Activated CD4-positive, alpha-beta T cell treated with anti-CD3 and anti-CD28 coated beads, Interleukin-2, amount 10 ng/mL, durations not matched to agents 24 days and 14 days (primary cell): ENCODE results near the gene ANXA4. TPM values are rescaled to one million over a fixed set of nuclear protein-coding genes. Genes with fewer than 3 reads are reported as not detected.
A peak's percentile ranks its signal among the peaks of the same experiment; 100 is the strongest.
"Not testable (repeated sequence)": the region's sequence is repeated elsewhere in the genome, so short reads cannot be mapped to it uniquely, and the experiment has no call there.

Experiments
- DNase-seq: peaks from one replicate; pipeline ENCODE4 v3.0.0; 2022
- H3K27ac Mint-ChIP-seq: one replicate; pipeline ENCODE4 v1.8.0; 2022; ENCODE audit warnings: mild to moderate bottlenecking, mixed read lengths
- H3K27me3 Mint-ChIP-seq: one replicate; pipeline ENCODE4 v1.8.0; 2022; ENCODE audit warnings: mixed read lengths
- H3K36me3 Mint-ChIP-seq: one replicate; pipeline ENCODE4 v1.8.0; 2022; ENCODE audit warnings: low read depth, mild to moderate bottlenecking, mixed read lengths
- H3K4me1 Mint-ChIP-seq: one replicate; pipeline ENCODE4 v1.8.0; 2021; ENCODE audit warnings: mixed read lengths
- H3K4me3 Mint-ChIP-seq: one replicate; pipeline ENCODE4 v1.8.0; 2022; ENCODE audit warnings: mild to moderate bottlenecking, moderate library complexity, mixed read lengths
- H3K9me3 Mint-ChIP-seq: one replicate; pipeline ENCODE4 v1.8.0; 2021; ENCODE audit warnings: mixed read lengths
- intact Hi-C: fragments of 100-400 bp; cut with micrococcal nuclease; formaldehyde crosslinking; loops from one replicate; pipeline ENCODE4 v1.15.1; 2023
- total RNA-seq: library from RNA; stranded (reverse); gene quantifications from 2 replicates; pipeline ENCODE4 v1.2.3, GENCODE V29; 2022

ANXA4 gene
- total RNA-seq, 1 donor from 2014 or later = 47.4 TPM

DNA sequence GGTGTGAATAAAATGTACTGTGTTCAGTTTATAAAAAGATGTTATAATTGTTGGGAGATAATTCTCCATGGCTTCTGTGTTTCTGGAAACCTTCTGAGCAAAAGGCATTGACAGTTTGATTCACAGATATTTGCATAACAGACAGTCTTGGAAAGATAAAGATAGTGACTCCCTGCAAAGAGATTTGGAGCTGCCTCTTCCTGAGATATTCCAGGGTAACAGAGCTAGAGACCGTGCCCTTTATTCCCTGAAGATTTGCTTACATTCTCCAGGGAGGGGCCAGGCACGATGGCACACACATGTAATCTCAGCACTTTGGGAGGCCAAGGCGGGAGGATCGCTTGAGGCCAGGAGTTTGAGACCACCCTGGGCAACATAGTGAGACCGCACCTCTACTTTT, 12.2 kb upstream of the ANXA4 start:
- Mint-ChIP-seq H3K4me1 (peaks cover 4% of the 10 kb centered on the region), H3K9me3 (no peaks in the 10 kb centered on the region), H3K4me3 (no peak overlapping the region), H3K36me3 (no peaks in the 10 kb centered on the region), H3K27me3 (no peaks in the 10 kb centered on the region), H3K27ac (no peak overlapping the region)
- DNase-seq = no peak
- intact Hi-C loops = loop anchor here (10.0 kb wide), 1 partner anchor 165 kb away; the partner anchor contains the start of gene SNRNP27

DNA sequence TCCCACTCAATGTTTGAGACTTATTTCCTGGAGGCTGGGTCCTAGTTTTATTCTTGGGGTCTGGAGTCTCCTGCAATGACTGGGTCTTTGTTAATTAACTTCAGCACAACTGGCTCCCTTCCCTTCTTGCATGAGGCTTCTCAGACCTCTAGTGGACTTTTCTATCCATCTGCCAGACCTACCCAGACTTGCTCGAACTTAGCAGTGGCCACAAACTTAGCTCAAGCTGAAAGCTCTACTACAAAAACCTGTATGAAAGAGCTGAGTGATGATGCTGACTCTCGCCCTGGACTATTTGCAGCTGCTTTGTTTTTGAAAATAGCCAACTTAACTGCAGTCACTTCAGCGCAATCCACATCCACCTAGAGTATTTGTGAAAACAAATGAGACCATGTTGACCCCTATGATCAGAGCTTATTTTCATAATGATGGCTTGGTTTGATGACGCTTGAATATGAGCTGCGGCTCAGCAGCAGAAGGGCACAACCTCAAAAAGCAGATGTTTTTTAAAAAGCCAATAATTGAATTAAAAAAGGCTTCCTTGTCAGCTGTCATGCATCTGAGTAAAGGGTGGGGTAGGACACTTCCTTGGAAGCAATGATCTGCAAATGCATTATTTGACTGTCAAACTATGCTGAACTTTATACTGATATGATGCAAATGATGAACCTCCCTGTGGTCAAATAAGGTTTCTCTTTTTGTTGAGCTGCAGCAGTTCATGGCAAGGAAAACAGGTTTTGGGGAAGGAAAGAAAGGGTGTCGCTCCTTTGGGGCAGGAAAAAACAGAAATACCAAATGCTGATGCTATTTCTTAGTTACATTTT, 10.6 kb upstream of the ANXA4 start:
- Mint-ChIP-seq H3K4me1 (peaks cover 1% of the 10 kb centered on the region), H3K9me3 (no peaks in the 10 kb centered on the region), H3K4me3 (no peak overlapping the region), H3K27me3 (no peaks in the 10 kb centered on the region), H3K36me3 (no peaks in the 10 kb centered on the region), H3K27ac (no peak overlapping the region)
- intact Hi-C loops = no loop called here
- DNase-seq = no peak

DNA sequence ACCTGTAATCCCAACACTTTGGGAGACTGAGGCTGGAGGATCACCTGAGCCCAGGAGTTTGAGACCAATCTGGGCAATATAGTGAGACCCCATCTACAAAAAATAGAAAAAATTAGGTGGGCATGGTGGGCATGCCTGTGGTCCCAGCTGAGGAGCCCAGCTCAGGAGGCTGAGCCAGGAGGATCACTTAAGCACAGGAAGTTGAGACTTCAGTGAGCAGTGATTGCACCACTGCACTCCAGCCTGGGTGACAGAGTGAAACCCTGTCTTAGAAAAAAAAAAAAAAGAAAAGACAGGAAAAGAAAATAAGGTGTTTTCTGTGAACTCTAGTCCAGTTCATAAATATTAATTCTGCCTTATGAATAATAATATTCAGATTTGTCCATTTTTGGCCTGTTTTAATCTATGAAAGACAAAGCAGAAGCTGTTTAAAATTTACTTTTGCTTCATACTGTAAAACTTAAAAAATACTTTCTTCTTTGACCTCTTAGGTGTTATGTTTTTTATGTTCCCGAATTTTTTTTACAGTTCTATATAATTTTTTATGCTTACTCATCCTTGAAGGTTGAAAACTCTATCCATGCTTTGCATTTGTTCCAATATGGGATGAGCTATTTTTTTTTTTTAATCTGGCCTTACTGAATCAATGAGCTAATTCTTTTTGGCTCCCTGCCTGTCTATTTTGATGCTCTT, 8.4 kb upstream of the ANXA4 start:
- H3K9me3 Mint-ChIP-seq = no peaks in the 10 kb centered on the region
- H3K4me1 Mint-ChIP-seq = peaks cover 3% of the 10 kb centered on the region
- intact Hi-C loops = no loop called here
- peaks cover 4% of the 10 kb centered on the region for H3K27me3 Mint-ChIP-seq
- H3K36me3 Mint-ChIP-seq = no peaks in the 10 kb centered on the region
- H3K27ac Mint-ChIP-seq = no peak overlapping the region
- no peak overlapping the region for H3K4me3 Mint-ChIP-seq
- no peak for DNase-seq

DNA sequence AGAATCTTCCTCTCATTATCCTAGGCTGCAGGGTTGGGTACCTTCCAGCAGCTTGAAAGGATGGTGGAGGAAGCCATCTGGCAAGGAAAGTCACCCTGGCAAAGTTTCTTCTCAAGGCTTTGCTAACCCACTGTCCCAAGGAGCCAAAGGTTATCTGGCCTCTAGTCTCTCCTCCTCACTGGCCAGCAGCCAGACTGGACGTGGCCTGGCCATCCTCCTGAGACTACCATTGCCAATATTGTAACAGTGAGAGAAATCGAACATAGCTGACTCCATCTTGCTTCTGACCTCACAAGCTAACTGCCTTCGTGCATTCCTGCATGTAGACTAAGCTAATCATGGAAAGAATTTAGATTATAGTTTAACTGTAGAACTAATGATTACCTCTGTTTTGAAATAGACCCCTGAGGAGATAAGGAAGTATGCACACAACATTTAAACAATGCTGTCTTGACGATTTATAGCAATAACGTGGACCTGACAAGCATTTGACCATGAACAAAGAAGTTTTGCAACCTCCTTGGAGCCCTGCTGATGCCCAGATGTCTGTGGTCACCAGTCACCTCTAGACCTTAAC, 7.8 kb upstream of the ANXA4 start:
- H3K9me3 Mint-ChIP-seq = no peaks in the 10 kb centered on the region
- DNase-seq = no peak
- H3K36me3 Mint-ChIP-seq = no peaks in the 10 kb centered on the region
- H3K27me3 Mint-ChIP-seq = peaks cover 11% of the 10 kb centered on the region
- peaks cover 3% of the 10 kb centered on the region for H3K4me1 Mint-ChIP-seq
- intact Hi-C loops = no loop called here
- no peak overlapping the region for H3K27ac Mint-ChIP-seq
- H3K4me3 Mint-ChIP-seq = no peak overlapping the region

DNA sequence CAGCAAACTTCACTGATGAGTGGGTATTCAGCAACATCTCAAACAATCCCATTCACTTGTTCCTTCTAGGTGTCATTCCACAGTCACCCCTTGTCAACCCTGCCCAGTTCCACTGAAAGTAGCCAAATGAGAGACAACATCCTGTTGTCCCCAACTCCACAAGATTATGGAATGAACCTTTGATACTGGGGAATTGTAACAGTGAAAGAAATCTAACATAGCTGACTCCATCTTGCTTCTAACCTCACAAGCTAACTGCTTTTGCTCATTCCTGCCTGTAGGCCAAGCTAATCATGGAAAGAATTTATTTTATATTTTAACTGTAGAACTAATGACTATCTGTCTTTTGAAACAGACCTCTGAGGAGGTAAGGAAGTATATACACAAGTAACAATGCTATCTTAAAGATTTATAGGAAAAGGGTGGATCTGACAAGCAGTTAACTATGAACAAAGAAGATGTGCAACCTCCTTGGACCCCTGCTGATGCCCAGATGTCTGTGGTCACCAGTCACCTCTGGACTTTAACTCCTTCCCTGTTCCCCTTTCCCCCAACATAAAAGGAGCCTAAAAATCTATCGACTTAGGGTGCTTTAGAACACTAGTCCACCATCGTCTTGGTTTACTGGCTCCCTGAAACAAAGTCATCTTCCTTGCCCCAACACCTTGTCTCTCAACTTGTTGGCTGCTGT, 6.9 kb upstream of the ANXA4 start:
- intact Hi-C loops = no loop called here
- peaks cover 11% of the 10 kb centered on the region for H3K27me3 Mint-ChIP-seq
- DNase-seq = no peak
- no peak overlapping the region for H3K4me3 Mint-ChIP-seq
- H3K4me1 Mint-ChIP-seq = peaks cover 3% of the 10 kb centered on the region
- no peaks in the 10 kb centered on the region for H3K36me3 Mint-ChIP-seq
- H3K9me3 Mint-ChIP-seq = no peaks in the 10 kb centered on the region
- no peak overlapping the region for H3K27ac Mint-ChIP-seq

DNA sequence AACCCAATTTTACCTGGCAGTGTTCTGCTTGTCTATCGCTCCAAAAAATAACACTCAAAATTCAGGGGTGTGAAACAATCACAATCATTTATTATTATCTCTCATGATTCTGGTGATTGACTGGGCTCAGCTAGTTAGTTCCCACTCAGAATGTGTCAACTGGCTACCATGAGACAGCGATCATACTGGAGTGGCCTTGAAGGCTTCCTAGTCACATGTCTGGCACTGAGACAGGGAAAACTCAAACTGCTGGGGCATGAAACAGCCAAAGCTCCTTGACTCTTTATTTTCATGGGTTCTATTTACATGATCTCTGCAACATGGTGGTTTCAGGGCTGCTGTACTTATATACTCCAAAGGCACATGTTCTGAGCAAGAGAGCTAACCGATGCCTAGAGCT, 6.2 kb upstream of the ANXA4 start:
- Mint-ChIP-seq H3K27ac (no peak overlapping the region), H3K4me1 (peaks cover 3% of the 10 kb centered on the region), H3K9me3 (no peaks in the 10 kb centered on the region), H3K27me3 (peaks cover 12% of the 10 kb centered on the region), H3K36me3 (no peaks in the 10 kb centered on the region), H3K4me3 (no peak overlapping the region)
- DNase-seq = no peak
- intact Hi-C loops = no loop called here

DNA sequence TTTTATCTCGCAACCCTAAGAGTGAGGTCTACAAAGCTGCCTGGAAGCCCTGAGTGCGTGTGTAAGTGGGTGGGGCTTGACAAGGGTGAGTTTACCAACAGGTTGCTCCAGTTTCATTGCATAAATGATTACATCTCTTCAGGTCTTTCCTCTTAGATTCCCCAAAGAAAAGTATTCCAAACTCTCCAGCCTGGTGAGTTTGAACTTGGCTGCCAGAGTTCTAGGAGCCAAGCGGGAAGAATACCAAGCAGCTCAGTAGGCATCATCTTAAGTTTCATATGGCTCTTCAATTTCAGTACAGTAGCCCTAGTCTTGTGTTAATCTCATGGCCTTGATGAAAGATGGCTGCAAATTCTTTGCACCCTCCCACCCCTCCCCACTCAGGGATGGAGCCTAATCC, 3.8 kb upstream of the ANXA4 start:
- H3K27ac Mint-ChIP-seq, H3K4me3 Mint-ChIP-seq, H3K36me3 Mint-ChIP-seq, DNase-seq, intact Hi-C loops, H3K9me3 Mint-ChIP-seq: not testable (repeated sequence)
- peaks cover 14% of the 10 kb centered on the region for H3K4me1 Mint-ChIP-seq
- H3K27me3 Mint-ChIP-seq = peaks cover 12% of the 10 kb centered on the region

DNA sequence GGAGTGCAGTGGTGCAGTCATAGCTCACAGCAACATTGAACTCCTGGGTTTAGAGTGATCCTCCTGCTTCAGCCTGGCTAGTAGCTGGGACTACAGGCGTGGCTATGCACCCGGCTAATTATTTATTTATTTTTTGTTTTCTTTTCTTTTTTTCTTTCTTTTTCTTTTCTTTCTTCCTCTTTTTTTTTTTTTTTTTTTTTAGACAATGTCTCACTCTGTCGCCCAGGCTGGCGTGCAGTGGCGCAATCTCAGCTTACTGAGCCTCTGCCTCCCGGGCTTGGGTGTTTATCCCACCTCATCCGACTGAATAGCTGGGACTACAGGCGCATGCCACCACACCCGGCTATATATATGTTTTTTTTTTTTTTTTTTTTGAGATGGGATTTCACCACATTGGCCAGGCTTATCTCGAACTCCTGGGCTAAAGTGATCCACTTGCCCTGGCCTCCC, 1.4 kb upstream of the ANXA4 start:
- intact Hi-C loops = loop anchor here (5.0 kb wide), 1 partner anchor 77 kb away; no protein-coding TSS in a partner anchor
- H3K9me3 Mint-ChIP-seq = no peaks in the 10 kb centered on the region
- no peak overlapping the region for H3K27ac Mint-ChIP-seq
- no peak overlapping the region for H3K4me3 Mint-ChIP-seq
- DNase-seq = no peak
- peaks cover 12% of the 10 kb centered on the region for H3K27me3 Mint-ChIP-seq
- H3K36me3 Mint-ChIP-seq = no peaks in the 10 kb centered on the region
- H3K4me1 Mint-ChIP-seq = peaks cover 29% of the 10 kb centered on the region

DNA sequence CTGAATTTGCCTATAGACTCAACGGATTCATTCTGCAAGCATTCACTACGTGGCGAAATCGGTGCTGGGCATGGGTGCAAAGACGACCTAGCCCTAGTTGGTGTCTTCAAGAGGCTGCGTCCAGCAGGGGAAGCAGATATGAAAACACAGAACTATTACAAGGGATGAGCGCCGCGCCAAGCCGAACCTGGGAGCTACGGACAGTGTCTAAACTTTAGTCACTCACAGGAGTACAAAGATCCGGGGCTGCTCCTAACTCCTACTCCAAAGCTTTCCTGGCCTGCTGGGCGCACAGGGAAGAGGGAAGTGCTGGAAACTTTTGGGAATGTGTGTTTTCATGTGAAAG, 732 bp upstream of the ANXA4 start:
- H3K27ac Mint-ChIP-seq = peak overlapping the region; percentile 92
- H3K4me3 Mint-ChIP-seq = peak overlapping the region; percentile 91
- intact Hi-C loops = loop anchor here (5.0 kb wide), 1 partner anchor 76 kb away; no protein-coding TSS in a partner anchor
- H3K4me1 Mint-ChIP-seq = peaks cover 29% of the 10 kb centered on the region
- H3K27me3 Mint-ChIP-seq = peaks cover 12% of the 10 kb centered on the region
- peak; percentile 73 for DNase-seq
- no peaks in the 10 kb centered on the region for H3K9me3 Mint-ChIP-seq
- H3K36me3 Mint-ChIP-seq = no peaks in the 10 kb centered on the region

DNA sequence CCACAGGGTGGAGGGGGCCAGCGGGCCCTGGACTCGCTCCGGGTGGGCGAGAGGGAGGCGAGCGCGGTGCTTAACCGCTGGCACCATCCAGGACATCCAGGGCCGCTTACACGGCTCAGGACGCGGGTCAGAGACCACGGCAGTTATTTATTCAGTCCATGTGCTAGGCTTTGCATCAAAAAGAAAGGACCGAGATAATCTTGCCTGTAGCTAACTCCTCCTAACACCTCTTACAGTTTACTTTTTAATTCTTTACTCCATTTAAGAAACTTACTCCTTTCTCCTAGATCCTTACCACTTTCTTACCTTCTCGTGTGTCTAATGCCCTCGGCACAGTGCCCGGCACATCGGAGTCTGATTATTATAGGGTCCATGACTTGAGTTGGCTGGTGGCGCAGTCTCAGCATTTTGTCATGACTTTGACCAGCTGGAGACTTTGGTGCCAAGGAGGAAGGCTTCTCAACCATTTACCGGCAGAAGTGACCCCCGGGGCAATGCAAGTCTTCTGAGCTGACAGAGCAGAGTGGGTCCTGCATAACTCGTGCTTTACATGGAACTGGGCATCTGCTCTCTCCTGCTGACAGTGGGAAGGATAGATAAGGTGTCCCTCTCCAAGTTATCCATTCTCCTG, 503 bp downstream of the ANXA4 start:
- Mint-ChIP-seq H3K27ac (peak overlapping the region; percentile 89), H3K9me3 (no peaks in the 10 kb centered on the region), H3K4me3 (peak overlapping the region; percentile 91), H3K4me1 (peaks cover 29% of the 10 kb centered on the region), H3K36me3 (peaks cover 6% of the 10 kb centered on the region), H3K27me3 (peaks cover 11% of the 10 kb centered on the region)
- no peak for DNase-seq
- intact Hi-C loops = loop anchor here (1.0 to 5.0 kb wide), 3 partner anchors 22 to 75 kb away; no protein-coding TSS in a partner anchor

DNA sequence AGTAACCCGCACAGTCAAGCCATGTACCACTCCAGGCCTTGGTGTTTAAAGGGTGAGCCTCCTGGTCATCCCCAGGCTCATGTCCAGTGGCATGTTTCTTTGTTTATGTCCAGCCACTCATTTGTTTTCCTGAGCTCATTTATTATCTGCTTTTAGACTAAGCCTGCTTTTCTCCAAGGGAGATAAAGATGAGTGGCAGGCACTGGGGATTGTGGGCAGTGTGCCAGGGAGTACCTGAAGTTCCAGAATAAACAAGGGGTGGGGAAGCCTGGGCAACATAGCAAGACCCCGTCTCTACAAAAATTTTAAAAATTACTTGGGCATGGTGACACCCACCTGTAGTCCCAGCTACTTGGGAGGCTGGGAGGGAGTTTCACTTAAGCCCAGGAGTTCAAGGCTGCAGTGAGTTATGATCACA, 1.9 kb downstream of the ANXA4 start:
- no peak for DNase-seq
- H3K9me3 Mint-ChIP-seq = no peaks in the 10 kb centered on the region
- H3K4me1 Mint-ChIP-seq = peaks cover 28% of the 10 kb centered on the region
- H3K36me3 Mint-ChIP-seq = peaks cover 6% of the 10 kb centered on the region
- H3K4me3 Mint-ChIP-seq = no peak overlapping the region
- H3K27ac Mint-ChIP-seq = no peak overlapping the region
- H3K27me3 Mint-ChIP-seq = peaks cover 5% of the 10 kb centered on the region
- intact Hi-C loops = loop anchor here (2.0 to 5.0 kb wide), 2 partner anchors 21 to 73 kb away; no protein-coding TSS in a partner anchor

DNA sequence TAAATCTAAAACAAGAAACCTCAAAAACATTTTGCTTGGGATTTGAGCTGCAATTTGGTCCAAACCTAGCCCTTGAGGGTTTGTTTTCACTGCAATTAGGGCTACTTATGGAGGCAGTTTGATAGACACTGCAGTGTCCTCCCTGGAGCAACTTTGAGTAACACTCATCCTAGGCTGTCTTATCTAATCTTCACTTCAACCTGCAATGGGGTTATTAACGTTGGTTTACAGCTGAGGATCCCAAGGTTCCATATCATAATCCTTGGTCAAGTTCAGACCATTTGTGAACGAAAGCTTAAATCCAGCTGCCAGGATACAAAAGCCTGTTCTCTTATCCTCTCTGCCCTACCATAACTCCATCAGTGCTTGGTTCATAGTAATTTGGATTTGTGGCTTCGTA, 2.5 kb downstream of the ANXA4 start:
- intact Hi-C loops = loop anchor here (5.0 kb wide), 1 partner anchor 73 kb away; no protein-coding TSS in a partner anchor
- Mint-ChIP-seq H3K27ac (no peak overlapping the region), H3K27me3 (peaks cover 1% of the 10 kb centered on the region), H3K36me3 (peaks cover 10% of the 10 kb centered on the region), H3K9me3 (no peaks in the 10 kb centered on the region), H3K4me3 (no peak overlapping the region), H3K4me1 (peaks cover 28% of the 10 kb centered on the region)
- DNase-seq = no peak

DNA sequence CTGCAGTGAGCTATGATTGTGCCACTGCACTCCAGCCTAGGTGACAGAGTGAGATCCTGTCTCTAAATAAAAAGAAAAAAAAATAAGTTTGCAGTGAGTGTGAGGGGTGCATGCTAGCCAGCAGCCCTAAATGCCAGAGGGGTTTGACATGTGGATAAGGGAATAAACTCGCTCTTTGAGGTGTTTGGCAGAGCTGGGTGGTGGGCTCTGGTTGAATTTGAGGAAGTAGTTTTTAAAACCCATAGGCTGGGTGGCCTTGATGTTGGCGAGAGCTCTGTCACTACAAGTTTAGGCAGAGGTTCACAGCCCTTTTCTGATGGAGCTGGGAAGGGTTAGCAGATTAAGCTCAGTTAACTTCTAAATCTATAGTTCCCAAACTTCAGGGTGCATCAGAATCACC, 3.1 kb downstream of the ANXA4 start:
- H3K4me1 Mint-ChIP-seq = peaks cover 30% of the 10 kb centered on the region
- H3K27ac Mint-ChIP-seq = no peak overlapping the region
- no peak overlapping the region for H3K4me3 Mint-ChIP-seq
- DNase-seq = no peak
- peaks cover 10% of the 10 kb centered on the region for H3K36me3 Mint-ChIP-seq
- intact Hi-C loops = no loop called here
- H3K9me3 Mint-ChIP-seq = no peaks in the 10 kb centered on the region
- peaks cover 1% of the 10 kb centered on the region for H3K27me3 Mint-ChIP-seq
